Cardiac muscle cell (in vitro differentiated cells and primary cell): ENCODE data around the gene ADAM11. TPM values are rescaled to one million over a fixed set of nuclear protein-coding genes. Genes with fewer than 3 reads are reported as not detected.

Experiments used
- DNase-seq, 2 donors: peaks; one replicate each; pipeline versions ENCODE4 v3.0.0 to v3.0.0-alpha.2; 2010 to 2017; ENCODE audit warnings: low read depth in 1 of 2, low spot score in 1 of 2
- H3K27ac ChIP-seq: fragments of 200-600 bp; sonication (generic); 2 replicates; pipeline ENCODE4 v1.5.1; 2016
- H3K27me3 ChIP-seq: fragments of 200-600 bp; sonication (generic); 2 replicates; pipeline ENCODE4 v1.6.0; 2016; ENCODE audit warnings: control low read depth
- H3K36me3 ChIP-seq: fragments of 200-600 bp; sonication (generic); 2 replicates; pipeline ENCODE4 v1.5.1; 2016; ENCODE audit warnings: control low read depth
- H3K4me1 ChIP-seq: fragments of 200-600 bp; sonication (generic); 2 replicates; pipeline ENCODE4 v1.8.1; 2017; ENCODE audit warnings: low read depth, mild to moderate bottlenecking, mixed run types
- H3K4me3 ChIP-seq: fragments of 200-600 bp; sonication (generic); 2 replicates; pipeline ENCODE4 v1.5.1; 2016; ENCODE audit warnings: mild to moderate bottlenecking
- H3K9me3 ChIP-seq: fragments of 200-600 bp; sonication (generic); 2 replicates; pipeline ENCODE4 v1.5.1; 2017; ENCODE audit warnings: low read depth, mild to moderate bottlenecking, control low read depth
- CTCF ChIP-seq: IDR thresholded peaks from 2 replicates; pipeline ENCODE4 v1.5.1; 2012; ENCODE audit warnings: low read depth, mild to moderate bottlenecking, low read length
- polyA plus RNA-seq: library from polyadenylated mRNA; unstranded; fragments of >200 nt; fragmentation: Nextera tagmentation; extraction: Ambion mirVana; gene quantifications from 2 replicates; pipeline ENCODE4 v1.2.1, GENCODE V29; 2016
- total RNA-seq: library from RNA; depleted of rRNA; stranded (reverse); fragments of >200 nt; gene quantifications from 2 replicates; pipeline ENCODE4 v1.2.3, GENCODE V29; 2016

The ADAM11 gene
- total and polyA plus RNA-seq, 2 experiments from 2014 or later: 22.3 to 116 TPM

- H3K4me3 ChIP-seq: peak overlapping the region; percentile 18
- peak; percentile 92 for TF ChIP-seq CTCF
- peak; percentile 77 to 80 for DNase-seq
- H3K9me3 ChIP-seq: no peaks in the 10 kb centered on the region
- H3K27me3 ChIP-seq: no peaks in the 10 kb centered on the region
- H3K27ac ChIP-seq: no peak overlapping the region
- peaks cover 12% of the 10 kb centered on the region for H3K4me1 ChIP-seq
- no peaks in the 10 kb centered on the region for H3K36me3 ChIP-seq
Measured at GRCh38 chr17:44779211-44780025, 20.6 kb downstream of the ADAM11 start.

- Histone ChIP-seq H3K27ac (no peak overlapping the region), H3K4me3 (no peak overlapping the region), H3K27me3 (no peaks in the 10 kb centered on the region), H3K4me1 (peaks cover 12% of the 10 kb centered on the region), H3K9me3 (no peaks in the 10 kb centered on the region), H3K36me3 (no peaks in the 10 kb centered on the region)
- no peak for DNase-seq
- TF ChIP-seq CTCF: no peak
Measured at GRCh38 chr17:44780161-44780560, 21.4 kb downstream of the ADAM11 start.

GRCh38 chr17:44780845-44781480, 22.2 kb downstream of the ADAM11 start:
- Histone ChIP-seq H3K27me3 (no peaks in the 10 kb centered on the region), H3K27ac (no peak overlapping the region), H3K4me3 (no peak overlapping the region), H3K9me3 (no peaks in the 10 kb centered on the region), H3K36me3 (no peaks in the 10 kb centered on the region), H3K4me1 (peaks cover 18% of the 10 kb centered on the region)
- no peak for DNase-seq
- no peak for TF ChIP-seq CTCF

- Histone ChIP-seq H3K4me3 (no peak overlapping the region), H3K36me3 (no peaks in the 10 kb centered on the region), H3K27ac (peak overlapping the region; percentile 28), H3K27me3 (no peaks in the 10 kb centered on the region), H3K9me3 (no peaks in the 10 kb centered on the region), H3K4me1 (peaks cover 26% of the 10 kb centered on the region)
- DNase-seq: peak in 1 of 2 donors; percentile 27
- TF ChIP-seq CTCF: no peak
Measured at GRCh38 chr17:44781551-44782325, 22.9 kb downstream of the ADAM11 start.

GRCh38 chr17:44782326-44782850, 23.6 kb downstream of the ADAM11 start:
- Histone ChIP-seq H3K27me3 (no peaks in the 10 kb centered on the region), H3K27ac (peak overlapping the region; percentile 28), H3K9me3 (no peaks in the 10 kb centered on the region), H3K4me3 (no peak overlapping the region), H3K36me3 (no peaks in the 10 kb centered on the region), H3K4me1 (peaks cover 32% of the 10 kb centered on the region)
- no peak for TF ChIP-seq CTCF
- DNase-seq: no peak
